SU-DHL-6 (cell line): ENCODE results near the gene NYAP2.

ENCODE experiments used
- H2AFZ ChIP-seq: fragments of 200-600 bp; sonication (generic); 2 replicates; pipeline ENCODE4 v1.6.1; 2014; ENCODE audit warnings: low read depth, mild to moderate bottlenecking, moderate library complexity, mixed read lengths, antibody characterized with exemption, low read length; ENCODE audit not compliant: severe bottlenecking
- H3F3A ChIP-seq: fragments of 200-600 bp; shearing (Covaris generic); 2 replicates; pipeline ENCODE4 v1.6.0; 2016; ENCODE audit warnings: antibody characterized with exemption, mild to moderate bottlenecking; ENCODE audit not compliant: insufficient read depth
- H3K27ac ChIP-seq: fragments of 200-600 bp; sonication (generic); 2 replicates; pipeline ENCODE4 v1.5.1; 2016; ENCODE audit warnings: low read depth, mild to moderate bottlenecking, low read length, moderate library complexity, mixed read lengths
- H3K27me3 ChIP-seq: fragments of 200-600 bp; sonication (generic), shearing (Covaris generic); 2 replicates; pipeline ENCODE4 v1.6.0; 2014; ENCODE audit warnings: mild to moderate bottlenecking, low read length
- H3K36me3 ChIP-seq: fragments of 200-600 bp; sonication (generic); 2 replicates; pipeline ENCODE4 v1.6.1; 2014; ENCODE audit warnings: mild to moderate bottlenecking, low read length, mixed read lengths
- H3K4me2 ChIP-seq: fragments of 300-600, 200-600 bp; shearing (Covaris generic), sonication (generic); 2 replicates; pipeline ENCODE4 v1.6.0; 2014; ENCODE audit warnings: low read length, low read depth, mild to moderate bottlenecking; ENCODE audit not compliant: poor library complexity, severe bottlenecking
- H3K4me3 ChIP-seq: fragments of 200-600 bp; sonication (generic); 2 replicates; pipeline ENCODE4 v1.5.1; 2014; ENCODE audit warnings: antibody characterized with exemption, low read length, mild to moderate bottlenecking, mixed read lengths; ENCODE audit not compliant: insufficient read depth, poor library complexity, severe bottlenecking
- H3K79me2 ChIP-seq: fragments of 200-600 bp; sonication (generic); 2 replicates; pipeline ENCODE4 v1.6.1; 2014; ENCODE audit warnings: mild to moderate bottlenecking, low read length, moderate library complexity; ENCODE audit not compliant: insufficient read depth
- H3K9ac ChIP-seq: fragments of 200-600 bp; sonication (generic); 2 replicates; pipeline ENCODE4 v1.7.0; 2014; ENCODE audit warnings: mild to moderate bottlenecking, low read length
- H3K9me2 ChIP-seq: fragments of 200-600 bp; sonication (generic); replicated peaks from 2 replicates; pipeline ENCODE4 v1.6.1; 2014; ENCODE audit warnings: low read length; ENCODE audit not compliant: insufficient read depth
- H3K9me3 ChIP-seq: fragments of 200-600 bp; sonication (generic); 2 replicates; pipeline ENCODE4 v1.6.1; 2014; ENCODE audit warnings: low read length, mixed read lengths; ENCODE audit not compliant: insufficient read depth
- H4K20me1 ChIP-seq: fragments of 200-600 bp; sonication (generic); 2 replicates; pipeline ENCODE4 v1.6.1; 2014; ENCODE audit warnings: low read depth, mild to moderate bottlenecking, antibody characterized with exemption, low read length, moderate library complexity, mixed read lengths
- CTCF ChIP-seq: fragments of 200-600 bp; sonication (generic); IDR thresholded peaks from one replicate; pipeline ENCODE4 v1.5.1; 2017; ENCODE audit warnings: antibody characterized with exemption, mild to moderate bottlenecking, low read length, moderate library complexity; ENCODE audit not compliant: insufficient read depth, poor library complexity, severe bottlenecking
- EZH2phosphoT487 ChIP-seq: fragments of 200-600 bp; sonication (generic), shearing (Covaris generic); conservative IDR thresholded peaks from 2 replicates; pipeline ENCODE4 v1.6.1; 2018; ENCODE audit warnings: mild to moderate bottlenecking, antibody characterized with exemption, low read length, moderate library complexity, mixed read lengths

The NYAP2 gene

GRCh38 chr2:225454412-225454811 lies 54.9 kb downstream of the NYAP2 start:
- Histone ChIP-seq H3K9ac (no peak overlapping the region), H3K36me3 (no peaks in the 10 kb centered on the region), H3K9me2 (no peaks in the 10 kb centered on the region), H3K4me3 (no peak overlapping the region), H3K4me2 (no peak overlapping the region), H3K27me3 (no peaks in the 10 kb centered on the region), H3K27ac (no peak overlapping the region), H4K20me1 (no peaks in the 10 kb centered on the region), H2AFZ (no peak overlapping the region), H3K9me3 (no peaks in the 10 kb centered on the region), H3K79me2 (no peaks in the 10 kb centered on the region), H3F3A (no peaks in the 10 kb centered on the region)
- TF ChIP-seq CTCF = no peak
- TF ChIP-seq EZH2phosphoT487 = no peak

DNA sequence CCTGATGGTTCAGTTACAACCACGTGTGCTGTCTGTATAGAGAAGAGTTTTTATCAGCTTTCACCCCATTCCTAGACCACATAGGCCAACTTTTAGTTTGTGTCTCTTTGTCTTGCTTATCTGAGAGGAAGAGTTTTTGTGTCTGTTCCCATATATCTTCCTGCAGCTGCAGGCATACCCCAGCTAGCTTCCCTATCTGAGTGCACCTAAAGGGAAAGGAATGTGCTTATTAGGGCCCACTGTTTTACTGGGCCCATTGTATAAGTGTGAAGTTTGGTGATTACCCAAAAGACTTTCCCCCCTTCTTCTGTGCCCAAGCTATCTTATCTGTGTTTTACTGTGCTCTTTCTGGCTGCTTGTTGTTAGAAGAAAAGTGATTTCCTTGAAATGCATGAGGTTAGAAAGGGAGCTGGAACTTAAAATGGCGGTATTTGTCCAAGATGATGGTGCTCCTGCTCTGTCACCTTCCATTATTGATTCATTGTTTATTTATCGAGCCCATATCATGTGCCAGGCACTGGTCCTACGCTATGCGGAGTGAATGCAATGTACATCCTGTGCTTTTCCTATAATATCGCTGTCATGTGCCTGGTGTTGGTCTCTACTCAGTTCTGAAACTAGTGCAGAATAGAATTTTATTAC lies 57.2 kb downstream of the NYAP2 start:
- Histone ChIP-seq H3K4me2 (no peak overlapping the region), H3K27me3 (no peaks in the 10 kb centered on the region), H3K9me3 (no peaks in the 10 kb centered on the region), H3K27ac (no peak overlapping the region), H3K9me2 (no peaks in the 10 kb centered on the region), H2AFZ (no peak overlapping the region), H3F3A (no peaks in the 10 kb centered on the region), H3K79me2 (no peaks in the 10 kb centered on the region), H4K20me1 (no peaks in the 10 kb centered on the region), H3K36me3 (no peaks in the 10 kb centered on the region), H3K4me3 (no peak overlapping the region), H3K9ac (no peak overlapping the region)
- TF ChIP-seq EZH2phosphoT487 = no peak
- TF ChIP-seq CTCF = no peak

DNA sequence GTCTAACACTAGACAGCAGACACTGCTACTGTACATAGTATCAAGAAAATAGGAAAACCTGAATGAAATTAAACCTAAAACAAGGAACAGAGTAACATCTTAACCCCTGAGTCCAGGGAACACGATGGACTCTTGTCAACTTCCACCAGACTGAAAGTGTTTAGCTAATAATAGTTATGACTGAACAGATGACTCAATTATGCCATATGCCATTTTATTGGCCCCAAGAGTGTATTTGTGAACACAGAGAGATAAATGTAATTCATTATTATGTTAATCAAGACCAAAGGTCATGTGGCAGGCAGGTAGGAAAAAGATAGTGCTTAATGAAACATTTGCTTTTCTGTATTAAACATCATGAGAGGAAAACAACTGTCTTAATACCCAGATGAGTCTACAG lies 58.0 kb downstream of the NYAP2 start:
- no peaks in the 10 kb centered on the region for H3K79me2 ChIP-seq
- H3K4me2 ChIP-seq = no peak overlapping the region
- no peak overlapping the region for H3K4me3 ChIP-seq
- H3K27me3 ChIP-seq = no peaks in the 10 kb centered on the region
- no peaks in the 10 kb centered on the region for H4K20me1 ChIP-seq
- no peak for TF ChIP-seq EZH2phosphoT487
- no peak for TF ChIP-seq CTCF
- H3K36me3 ChIP-seq = no peaks in the 10 kb centered on the region
- no peaks in the 10 kb centered on the region for H3K9me2 ChIP-seq
- H3F3A ChIP-seq = no peaks in the 10 kb centered on the region
- no peak overlapping the region for H2AFZ ChIP-seq
- no peaks in the 10 kb centered on the region for H3K9me3 ChIP-seq
- no peak overlapping the region for H3K9ac ChIP-seq
- H3K27ac ChIP-seq = no peak overlapping the region
